Testis (tissue), 2 donors: ENCODE measurements around the gene SPIRE2.

Experiments used
- POLR2A ChIP-seq: fragments of 450-650 bp; IDR thresholded peaks from one replicate; pipeline ENCODE4 v1.6.1; 2017; ENCODE audit warnings: antibody characterized with exemption, mild to moderate bottlenecking, moderate library complexity
- TF ChIP-seq, protein P1 (sequence below), 3 experiments: fragments of 450-650 bp in 2 of 3; fragments of 200-600 bp in 1 of 3; sonication (generic) in 1 of 3; IDR thresholded peaks; one replicate each; pipeline ENCODE4 v1.5.1; 2016 to 2019; ENCODE audit warnings: antibody characterized with exemption in 3 of 3, mild to moderate bottlenecking in 2 of 3, moderate library complexity in 1 of 3

DNA sequence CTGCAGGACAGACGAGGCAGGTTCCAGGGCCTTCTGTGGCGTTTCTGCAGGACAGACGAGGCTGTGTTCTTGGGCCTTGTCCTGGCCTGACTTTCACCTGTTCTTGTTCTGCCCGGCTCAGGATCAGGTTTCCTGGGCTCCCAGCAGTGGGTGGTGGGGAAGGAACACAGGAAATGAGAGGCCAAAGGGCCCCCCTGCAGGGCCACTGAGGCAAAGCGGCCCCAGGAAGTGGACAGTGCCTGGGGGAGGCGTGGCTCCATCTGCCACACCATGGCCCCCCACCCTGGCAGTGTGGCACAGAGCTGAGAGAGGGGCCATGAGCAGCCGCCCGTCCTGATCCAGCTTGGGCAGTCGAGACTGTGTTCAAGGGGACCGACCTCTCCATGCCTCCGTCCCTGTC, 20.7 kb downstream of the SPIRE2 start:
- TF ChIP-seq, protein P1, sequence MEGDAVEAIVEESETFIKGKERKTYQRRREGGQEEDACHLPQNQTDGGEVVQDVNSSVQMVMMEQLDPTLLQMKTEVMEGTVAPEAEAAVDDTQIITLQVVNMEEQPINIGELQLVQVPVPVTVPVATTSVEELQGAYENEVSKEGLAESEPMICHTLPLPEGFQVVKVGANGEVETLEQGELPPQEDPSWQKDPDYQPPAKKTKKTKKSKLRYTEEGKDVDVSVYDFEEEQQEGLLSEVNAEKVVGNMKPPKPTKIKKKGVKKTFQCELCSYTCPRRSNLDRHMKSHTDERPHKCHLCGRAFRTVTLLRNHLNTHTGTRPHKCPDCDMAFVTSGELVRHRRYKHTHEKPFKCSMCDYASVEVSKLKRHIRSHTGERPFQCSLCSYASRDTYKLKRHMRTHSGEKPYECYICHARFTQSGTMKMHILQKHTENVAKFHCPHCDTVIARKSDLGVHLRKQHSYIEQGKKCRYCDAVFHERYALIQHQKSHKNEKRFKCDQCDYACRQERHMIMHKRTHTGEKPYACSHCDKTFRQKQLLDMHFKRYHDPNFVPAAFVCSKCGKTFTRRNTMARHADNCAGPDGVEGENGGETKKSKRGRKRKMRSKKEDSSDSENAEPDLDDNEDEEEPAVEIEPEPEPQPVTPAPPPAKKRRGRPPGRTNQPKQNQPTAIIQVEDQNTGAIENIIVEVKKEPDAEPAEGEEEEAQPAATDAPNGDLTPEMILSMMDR (IDR thresholded peaks at IDR 0.05) = no peak
- TF ChIP-seq POLR2A = no peak
